HG03060 (cell line): ENCODE measurements around the gene RIMS1.
"Not testable (repeated sequence)": the region's sequence is repeated elsewhere in the genome, so short reads cannot be mapped to it uniquely, and the experiment has no call there.

Experiments used
- ATAC-seq: cut with Tn5 transposase; IDR thresholded peaks from one replicate; pipeline ENCODE4 v1.9.1; 2021; ENCODE audit warnings: low read depth, moderate number of reproducible peaks; ENCODE audit not compliant: unreplicated experiment

RIMS1 gene

GRCh38 chr6:72296375-72296774 lies 410.0 kb downstream of the RIMS1 start:
- no peak for ATAC-seq

- ATAC-seq = no peak
Measured at GRCh38 chr6:72305971-72306370, 419.6 kb downstream of the RIMS1 start.

GRCh38 chr6:72316675-72317380 lies 430.5 kb downstream of the RIMS1 start:
- ATAC-seq = no peak

- ATAC-seq = no peak
Measured at GRCh38 chr6:72321788-72322187, 435.4 kb downstream of the RIMS1 start.

- ATAC-seq = no peak
Measured at GRCh38 chr6:72322771-72323170, 436.4 kb downstream of the RIMS1 start.

GRCh38 chr6:72324591-72324990 lies 438.2 kb downstream of the RIMS1 start:
- ATAC-seq = no peak

- ATAC-seq = no peak
Measured at GRCh38 chr6:72328775-72329174, 442.4 kb downstream of the RIMS1 start.

GRCh38 chr6:72335203-72335602 lies 448.9 kb downstream of the RIMS1 start:
- ATAC-seq = not testable (repeated sequence)

- no peak for ATAC-seq
Measured at GRCh38 chr6:72348926-72349325, 462.6 kb downstream of the RIMS1 start.

GRCh38 chr6:72350296-72350881 lies 464.0 kb downstream of the RIMS1 start:
- no peak for ATAC-seq

- ATAC-seq = no peak
Measured at GRCh38 chr6:72363844-72364740, 477.7 kb downstream of the RIMS1 start.

- no peak for ATAC-seq
Measured at GRCh38 chr6:72365773-72366172, 479.4 kb downstream of the RIMS1 start.

GRCh38 chr6:72367439-72367838 lies 481.1 kb downstream of the RIMS1 start:
- ATAC-seq = no peak

- ATAC-seq = no peak
Measured at GRCh38 chr6:72371473-72371872, 485.1 kb downstream of the RIMS1 start.

GRCh38 chr6:72374172-72374571 lies 487.8 kb downstream of the RIMS1 start:
- no peak for ATAC-seq

GRCh38 chr6:72374857-72375256 lies 488.5 kb downstream of the RIMS1 start:
- ATAC-seq = no peak

GRCh38 chr6:72376736-72377135 lies 490.4 kb downstream of the RIMS1 start:
- no peak for ATAC-seq

GRCh38 chr6:72381076-72381475 lies 494.7 kb downstream of the RIMS1 start:
- ATAC-seq = no peak

- peak; percentile 98 for ATAC-seq
Measured at GRCh38 chr6:72382602-72383529, 496.5 kb downstream of the RIMS1 start.

- no peak for ATAC-seq
Measured at GRCh38 chr6:72386324-72386723, 500.0 kb downstream of the RIMS1 start.
